DND-41 (cell line): ENCODE data around the gene POLRMT.

ENCODE experiments used
- ATAC-seq: fragments of 200-7000 bp; cut with Tn5 transposase; 3 replicates; pipeline ENCODE4 v1.9.1; 2021; ENCODE audit warnings: low read depth; ENCODE audit not compliant: insufficient read depth
- DNase-seq: peaks from one replicate; pipeline ENCODE4 v3.0.0-alpha.2; 2020
- H2AFZ ChIP-seq: 2 replicates; pipeline ENCODE4 v1.6.0; 2012; ENCODE audit warnings: low read depth, low read length
- H3K27ac ChIP-seq: 2 replicates; pipeline ENCODE4 v1.5.1; 2012; ENCODE audit warnings: low read length, inconsistent platforms
- H3K27me3 ChIP-seq: fragments of 200-600 bp; sonication (generic); 2 replicates; pipeline ENCODE4 v1.6.0; 2012; ENCODE audit warnings: low read length, mild to moderate bottlenecking, inconsistent platforms; ENCODE audit not compliant: insufficient read depth, poor library complexity
- H3K36me3 ChIP-seq: 2 replicates; pipeline ENCODE4 v1.5.1; 2012; ENCODE audit warnings: low read length, inconsistent platforms; ENCODE audit not compliant: insufficient read depth
- H3K4me1 ChIP-seq: 2 replicates; pipeline ENCODE4 v1.5.1; 2012; ENCODE audit warnings: mild to moderate bottlenecking, low read length; ENCODE audit not compliant: insufficient read depth
- H3K4me2 ChIP-seq: 2 replicates; pipeline ENCODE4 v1.6.0; 2012; ENCODE audit warnings: mild to moderate bottlenecking, moderate library complexity, low read length, inconsistent platforms; ENCODE audit not compliant: insufficient read depth
- H3K4me3 ChIP-seq, 2 experiments: fragments of 200-600 bp in 1 of 2; shearing (Covaris generic) in 1 of 2; 2 replicates each; pipeline ENCODE4 v1.5.1; 2012 to 2016; ENCODE audit warnings: inconsistent platforms in 2 of 2, low read length in 2 of 2, mild to moderate bottlenecking in 2 of 2, low read depth in 1 of 2, moderate library complexity in 1 of 2
- H3K79me2 ChIP-seq: 2 replicates; pipeline ENCODE4 v1.6.0; 2012; ENCODE audit warnings: low read length, inconsistent platforms; ENCODE audit not compliant: insufficient read depth
- H3K9ac ChIP-seq: 2 replicates; pipeline ENCODE4 v1.6.0; 2012; ENCODE audit warnings: low read depth, mild to moderate bottlenecking, inconsistent platforms, low read length, moderate library complexity
- H3K9me3 ChIP-seq: 2 replicates; pipeline ENCODE4 v1.5.1; 2012; ENCODE audit warnings: low read length, moderate library complexity, mild to moderate bottlenecking, inconsistent platforms; ENCODE audit not compliant: insufficient read depth, severe bottlenecking
- H4K20me1 ChIP-seq: 2 replicates; pipeline ENCODE4 v1.6.0; 2012; ENCODE audit warnings: low read length; ENCODE audit not compliant: insufficient read depth
- EZH2 ChIP-seq: IDR thresholded peaks from 3 replicates; pipeline ENCODE4 v1.6.1; 2012; ENCODE audit warnings: borderline replicate concordance, low read depth, mild to moderate bottlenecking, moderate library complexity, low read length, inconsistent platforms; ENCODE audit not compliant: severe bottlenecking
- TF ChIP-seq, protein P1 (sequence below): IDR thresholded peaks from 2 replicates; pipeline ENCODE4 v1.5.1; 2012; ENCODE audit warnings: borderline replicate concordance, low read length, moderate library complexity, mild to moderate bottlenecking; ENCODE audit not compliant: poor library complexity, severe bottlenecking; ENCODE audit errors: extremely low read depth

The POLRMT gene

DNA sequence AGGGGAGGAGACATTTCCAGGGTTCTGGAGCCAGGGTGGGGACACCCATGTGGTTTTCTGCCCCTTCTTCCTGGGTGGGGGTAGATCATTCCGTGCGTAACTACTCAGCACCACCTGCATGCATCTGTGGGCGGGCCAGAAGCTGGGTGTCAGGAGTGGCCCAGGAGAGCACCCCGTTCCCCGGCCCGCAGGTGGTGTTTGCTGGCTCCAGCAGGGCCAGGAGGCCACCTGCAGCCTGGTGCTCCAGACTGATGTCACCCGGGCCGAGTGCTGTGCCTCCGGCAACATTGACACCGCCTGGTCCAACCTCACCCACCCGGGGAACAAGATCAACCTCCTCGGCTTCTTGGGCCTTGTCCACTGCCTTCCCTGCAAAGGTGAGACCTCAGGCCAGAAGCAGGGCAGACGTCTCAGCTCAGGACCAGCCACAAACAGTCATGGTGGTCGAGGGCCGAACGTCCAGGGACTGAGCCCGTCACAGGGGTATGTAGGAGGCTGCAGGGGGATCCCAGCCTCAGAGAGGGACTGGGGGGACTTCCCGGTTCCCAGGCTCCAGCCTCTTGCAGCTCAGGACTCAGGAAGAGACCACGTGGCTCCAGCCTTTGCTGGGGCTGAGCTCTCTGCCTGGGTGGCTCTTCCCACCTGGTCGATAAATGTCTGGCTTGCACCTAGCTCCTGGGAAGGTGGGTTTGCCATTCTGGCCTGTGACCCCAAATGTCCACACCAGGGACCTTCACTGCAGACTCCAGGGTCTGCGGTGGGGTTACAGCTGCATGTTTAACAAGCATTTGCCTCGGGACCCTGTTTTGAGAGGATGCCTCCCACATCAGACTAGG lies 44.5 kb upstream of the POLRMT start:
- peaks cover 18% of the 10 kb centered on the region for H4K20me1 ChIP-seq
- H3K4me3 ChIP-seq: no peak overlapping the region
- no peaks in the 10 kb centered on the region for H3K9me3 ChIP-seq
- H3K27me3 ChIP-seq: no peaks in the 10 kb centered on the region
- H3K4me2 ChIP-seq: no peak overlapping the region
- DNase-seq (no peak), ATAC-seq (no peak)
- no peak overlapping the region for H2AFZ ChIP-seq
- H3K4me1 ChIP-seq: peaks cover 19% of the 10 kb centered on the region
- TF ChIP-seq, protein P1, sequence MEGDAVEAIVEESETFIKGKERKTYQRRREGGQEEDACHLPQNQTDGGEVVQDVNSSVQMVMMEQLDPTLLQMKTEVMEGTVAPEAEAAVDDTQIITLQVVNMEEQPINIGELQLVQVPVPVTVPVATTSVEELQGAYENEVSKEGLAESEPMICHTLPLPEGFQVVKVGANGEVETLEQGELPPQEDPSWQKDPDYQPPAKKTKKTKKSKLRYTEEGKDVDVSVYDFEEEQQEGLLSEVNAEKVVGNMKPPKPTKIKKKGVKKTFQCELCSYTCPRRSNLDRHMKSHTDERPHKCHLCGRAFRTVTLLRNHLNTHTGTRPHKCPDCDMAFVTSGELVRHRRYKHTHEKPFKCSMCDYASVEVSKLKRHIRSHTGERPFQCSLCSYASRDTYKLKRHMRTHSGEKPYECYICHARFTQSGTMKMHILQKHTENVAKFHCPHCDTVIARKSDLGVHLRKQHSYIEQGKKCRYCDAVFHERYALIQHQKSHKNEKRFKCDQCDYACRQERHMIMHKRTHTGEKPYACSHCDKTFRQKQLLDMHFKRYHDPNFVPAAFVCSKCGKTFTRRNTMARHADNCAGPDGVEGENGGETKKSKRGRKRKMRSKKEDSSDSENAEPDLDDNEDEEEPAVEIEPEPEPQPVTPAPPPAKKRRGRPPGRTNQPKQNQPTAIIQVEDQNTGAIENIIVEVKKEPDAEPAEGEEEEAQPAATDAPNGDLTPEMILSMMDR: no peak
- no peak for TF ChIP-seq EZH2
- no peak overlapping the region for H3K9ac ChIP-seq
- no peak overlapping the region for H3K27ac ChIP-seq
- H3K79me2 ChIP-seq: peaks cover 9% of the 10 kb centered on the region
- no peaks in the 10 kb centered on the region; the same call in 1 of the 2 replicates for H3K36me3 ChIP-seq

DNA sequence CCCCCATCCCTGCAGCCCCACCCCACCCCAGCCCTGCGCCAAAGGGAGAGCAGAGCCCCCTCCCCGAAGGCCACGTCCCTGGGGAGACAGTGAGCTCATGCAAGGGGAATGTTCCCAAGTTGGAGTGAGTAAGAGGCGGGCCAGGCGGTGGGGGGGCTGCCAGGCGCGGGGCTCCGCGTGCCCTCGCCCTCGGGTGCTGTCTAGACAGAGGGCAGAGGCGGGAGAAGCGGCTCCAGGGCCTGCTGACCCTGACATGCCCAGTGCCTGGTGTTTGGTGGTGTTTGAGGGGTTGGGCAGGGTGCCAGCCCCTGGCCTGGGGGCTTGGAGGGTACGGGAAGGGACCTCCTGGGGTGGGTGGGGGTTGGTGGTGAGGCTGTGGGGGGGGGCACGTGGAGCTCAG lies 43.9 kb upstream of the POLRMT start:
- TF ChIP-seq, protein P1: no peak
- TF ChIP-seq EZH2: no peak
- Histone ChIP-seq H3K9me3 (no peaks in the 10 kb centered on the region), H3K79me2 (peaks cover 9% of the 10 kb centered on the region), H3K4me3 (no peak overlapping the region), H3K27me3 (no peaks in the 10 kb centered on the region), H3K4me2 (no peak overlapping the region), H4K20me1 (peaks cover 18% of the 10 kb centered on the region), H3K9ac (no peak overlapping the region), H3K4me1 (peaks cover 19% of the 10 kb centered on the region), H3K27ac (no peak overlapping the region), H3K36me3 (no peaks in the 10 kb centered on the region; the same call in 1 of the 2 replicates), H2AFZ (no peak overlapping the region)
- no peak for DNase-seq
- ATAC-seq: no peak

DNA sequence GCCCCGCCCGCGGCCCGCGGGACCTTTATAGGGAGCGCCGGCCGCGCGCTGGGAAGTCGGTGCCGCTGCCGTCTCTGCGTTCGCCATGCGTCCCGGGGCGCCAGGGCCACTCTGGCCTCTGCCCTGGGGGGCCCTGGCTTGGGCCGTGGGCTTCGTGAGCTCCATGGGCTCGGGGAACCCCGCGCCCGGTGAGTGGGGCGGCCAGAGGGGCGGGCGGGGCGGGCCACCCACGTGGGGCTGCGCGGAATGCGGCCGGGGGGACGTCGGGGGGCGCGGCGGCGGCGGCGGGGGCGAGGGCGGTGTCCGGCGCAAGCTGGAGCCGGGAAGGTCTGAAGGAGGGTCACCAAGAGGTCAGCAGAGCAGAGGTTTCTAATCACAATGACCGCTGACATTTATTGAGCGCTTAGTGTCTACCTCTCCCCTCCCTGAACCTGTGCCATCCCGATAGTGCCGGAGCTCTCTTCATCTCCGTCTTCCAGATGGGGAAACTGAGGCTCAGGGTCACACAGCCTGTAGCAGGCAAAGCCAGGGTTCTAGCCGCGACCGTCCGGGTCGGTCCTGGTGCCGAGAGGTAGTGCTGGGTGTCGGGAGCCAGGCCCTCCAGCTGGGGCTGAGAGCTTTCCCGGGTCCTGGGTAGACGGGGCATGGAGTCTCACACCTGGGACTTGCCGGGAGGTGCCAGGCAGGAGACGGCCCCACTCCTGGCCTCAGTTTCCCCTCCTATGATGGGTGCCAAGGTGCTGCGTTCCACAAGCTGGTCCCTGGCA lies 43.2 kb upstream of the POLRMT start, which contains the start of gene FSTL3:
TSS of gene FSTL3 (plus strand) at position 54 of the 767 bp plus-strand sequence. CDS start at position 86, 32 bp downstream.
- Histone ChIP-seq H3K9me3 (no peaks in the 10 kb centered on the region), H3K36me3 (no peaks in the 10 kb centered on the region; the same call in 1 of the 2 replicates), H3K4me2 (no peak within 1 kb of the TSS), H3K4me1 (peaks cover 18% of the 10 kb centered on the region), H4K20me1 (peaks cover 18% of the 10 kb centered on the region), H3K27me3 (no peaks in the 10 kb centered on the region), H3K4me3 (no peak within 1 kb of the TSS), H3K27ac (no peak within 1 kb of the TSS), H3K79me2 (peaks cover 9% of the 10 kb centered on the region), H3K9ac (no peak within 1 kb of the TSS), H2AFZ (no peak within 1 kb of the TSS)
- no peak for TF ChIP-seq EZH2
- TF ChIP-seq, protein P1: no peak
- ATAC-seq: no peak
- no peak for DNase-seq
